ENCODE measurements around the gene ZNF575.

Gene ZNF575

GRCh38 chr19:43570174-43570791, 37.3 kb downstream of the ZNF575 start:
- Histone ChIP-seq H3K4me3 (IDR thresholded peaks at IDR 0.05; ENCODE audit: insufficient read depth, low read depth, low read length) (no peak overlapping the region), H3K27ac (peak overlapping the region; percentile 26; the same call in 1 of the 2 replicates), H3K9ac (no peak overlapping the region), H4K20me1 (ENCODE audit: insufficient read depth) (no peaks in the 10 kb centered on the region), H3K27me3 (ENCODE audit: insufficient read depth, low read depth) (no peaks in the 10 kb centered on the region), H3K79me2 (ENCODE audit: insufficient read depth, low read depth) (peaks cover 8% of the 10 kb centered on the region; the same call in 1 of the 2 replicates), H2AFZ (ENCODE audit: low read depth) (no peak overlapping the region), H3K36me3 (ENCODE audit: insufficient read depth) (no peaks in the 10 kb centered on the region), H3K4me1 (ENCODE audit: low read depth, poor library complexity, severe bottlenecking) (peaks cover 18% of the 10 kb centered on the region), H3K4me2 (no peak overlapping the region; the same call in 1 of the 2 replicates)
- TF ChIP-seq CTCF (conservative IDR thresholded peaks at IDR 0.05; ENCODE audit: low read depth, low read length): no peak

GRCh38 chr19:43572171-43572588, 39.2 kb downstream of the ZNF575 start:
- no peaks in the 10 kb centered on the region; the same call in 1 of the 2 replicates for H3K27me3 ChIP-seq (ENCODE audit: insufficient read depth, low read depth)
- TF ChIP-seq CTCF (conservative IDR thresholded peaks at IDR 0.05; ENCODE audit: low read depth, low read length): no peak
- no peak overlapping the region for H3K4me3 ChIP-seq (IDR thresholded peaks at IDR 0.05; ENCODE audit: insufficient read depth, low read depth, low read length)
- H3K4me1 ChIP-seq (ENCODE audit: low read depth, poor library complexity, severe bottlenecking): peaks cover 23% of the 10 kb centered on the region
- H3K27ac ChIP-seq: no peak overlapping the region
- no peak overlapping the region for H3K4me2 ChIP-seq
- H2AFZ ChIP-seq (ENCODE audit: low read depth): no peak overlapping the region
- no peaks in the 10 kb centered on the region for H3K36me3 ChIP-seq (ENCODE audit: insufficient read depth)
- H3K9ac ChIP-seq: no peak overlapping the region
- H4K20me1 ChIP-seq (ENCODE audit: insufficient read depth): no peaks in the 10 kb centered on the region
- peaks cover 8% of the 10 kb centered on the region; the same call in 1 of the 2 replicates for H3K79me2 ChIP-seq (ENCODE audit: insufficient read depth, low read depth)

GRCh38 chr19:43574424-43575155, 41.6 kb downstream of the ZNF575 start:
- no peaks in the 10 kb centered on the region for H4K20me1 ChIP-seq (ENCODE audit: insufficient read depth)
- peak overlapping the region; percentile 88 for H3K9ac ChIP-seq
- peak overlapping the region; percentile 94 for H2AFZ ChIP-seq (ENCODE audit: low read depth)
- no peaks in the 10 kb centered on the region; the same call in 1 of the 2 replicates for H3K27me3 ChIP-seq (ENCODE audit: insufficient read depth, low read depth)
- H3K79me2 ChIP-seq (ENCODE audit: insufficient read depth, low read depth): peaks cover 7% of the 10 kb centered on the region; the same call in 1 of the 2 replicates
- no peaks in the 10 kb centered on the region for H3K36me3 ChIP-seq (ENCODE audit: insufficient read depth)
- TF ChIP-seq CTCF (conservative IDR thresholded peaks at IDR 0.05; ENCODE audit: low read depth, low read length): no peak
- H3K27ac ChIP-seq: peak overlapping the region; percentile 70
- peak overlapping the region; percentile 82 for H3K4me3 ChIP-seq (IDR thresholded peaks at IDR 0.05; ENCODE audit: insufficient read depth, low read depth, low read length)
- peaks cover 22% of the 10 kb centered on the region for H3K4me1 ChIP-seq (ENCODE audit: low read depth, poor library complexity, severe bottlenecking)
- peak overlapping the region; percentile 74 for H3K4me2 ChIP-seq

GRCh38 chr19:43575156-43575950, 42.4 kb downstream of the ZNF575 start, which contains the start of the genes PINLYP and XRCC1:
PINLYP (plus strand) TSS chr19:43575801; CDS start chr19:43577192, 1,391 bp downstream.
XRCC1 (minus strand) TSS chr19:43575527; CDS start chr19:43575458, 69 bp downstream.
- H3K79me2 ChIP-seq (ENCODE audit: insufficient read depth, low read depth): peaks cover 4% of the 10 kb centered on the region; the same call in 1 of the 2 replicates

More at GRCh38 chr19:43575156-43575950, 42.4 kb downstream of the ZNF575 start, which contains the start of the genes PINLYP and XRCC1:
- H2AFZ ChIP-seq (ENCODE audit: low read depth): peak within 1 kb of the TSS; percentile 94
- no peak; the same call in 1 of the 2 replicates for TF ChIP-seq CTCF (conservative IDR thresholded peaks at IDR 0.05; ENCODE audit: low read depth, low read length)
- peak within 1 kb of the TSS; percentile 84 for H3K4me2 ChIP-seq
- no peaks in the 10 kb centered on the region for H3K36me3 ChIP-seq (ENCODE audit: insufficient read depth)
- peak within 1 kb of the TSS; percentile 88 for H3K9ac ChIP-seq
- no peaks in the 10 kb centered on the region for H4K20me1 ChIP-seq (ENCODE audit: insufficient read depth)
- no peaks in the 10 kb centered on the region; the same call in 1 of the 2 replicates for H3K27me3 ChIP-seq (ENCODE audit: insufficient read depth, low read depth)
- peak within 1 kb of the TSS; percentile 70 for H3K27ac ChIP-seq
- peak within 1 kb of the TSS; percentile 82 for H3K4me3 ChIP-seq (IDR thresholded peaks at IDR 0.05; ENCODE audit: insufficient read depth, low read depth, low read length)
- peaks cover 15% of the 10 kb centered on the region for H3K4me1 ChIP-seq (ENCODE audit: low read depth, poor library complexity, severe bottlenecking)

Measured in KMS-11 (cell line).